IPS DF 6.9 (cell line): ENCODE results near the gene PITPNM1.
"Not testable (repeated sequence)": the region's sequence is repeated elsewhere in the genome, so short reads cannot be mapped to it uniquely, and the experiment has no call there.

ENCODE experiments used
- DNase-seq: peaks from one replicate; pipeline ENCODE4 v3.0.0-alpha.2; 2013; ENCODE audit warnings: low read depth, low spot score
- H3K27ac ChIP-seq: one replicate; pipeline ENCODE4 v1.5.1; 2013; ENCODE audit warnings: low read length, control low read depth
- H3K27me3 ChIP-seq: 2 replicates; pipeline ENCODE4 v1.6.1; 2013; ENCODE audit warnings: mild to moderate bottlenecking, low read length; ENCODE audit not compliant: control insufficient read depth, insufficient read depth
- H3K36me3 ChIP-seq: 2 replicates; pipeline ENCODE4 v1.6.1; 2013; ENCODE audit warnings: low read length; ENCODE audit not compliant: control insufficient read depth, insufficient read depth
- H3K4me1 ChIP-seq: 2 replicates; pipeline ENCODE4 v1.6.1; 2013; ENCODE audit warnings: low read length; ENCODE audit not compliant: control insufficient read depth, insufficient read depth
- H3K4me3 ChIP-seq: 2 replicates; pipeline ENCODE4 v1.5.1; 2013; ENCODE audit warnings: mild to moderate bottlenecking, low read length
- H3K9me3 ChIP-seq: 2 replicates; pipeline ENCODE4 v1.6.1; 2013; ENCODE audit warnings: low read length, inconsistent platforms; ENCODE audit not compliant: control insufficient read depth, insufficient read depth
- WGBS: extraction: QIAGEN DNeasy Blood & Tissue Kit; methylation state at CpG from one replicate; pipeline ENCODE4 v1.1.7; 2013; ENCODE audit warnings: mixed read lengths, missing lambda C conversion rate; ENCODE audit not compliant: insufficient read length, insufficient coverage; 5-methylcytosine and 5-hydroxymethylcytosine counted together

PITPNM1 gene

GRCh38 chr11:67504950-67505581 lies at the start of gene PITPNM1:
Gene PITPNM1, minus strand, starts transcription at chr11:67505363. Its CDS starts 1,183 bp downstream, at chr11:67504180.
- Histone ChIP-seq H3K9me3 (no peaks in the 10 kb centered on the region), H3K27ac (no peak within 1 kb of the TSS), H3K4me3 (peak within 1 kb of the TSS; percentile 81), H3K36me3 (no peaks in the 10 kb centered on the region; the same call in 1 of the 2 replicates), H3K4me1 (0 out of 2 replicates have a peak, but pooled peaks cover 2% of the 10 kb centered on the region), H3K27me3 (no peaks in the 10 kb centered on the region)
- no CpG with 5 or more reads among the region's 58 CpGs for WGBS
- DNase-seq, result no peak

DNA sequence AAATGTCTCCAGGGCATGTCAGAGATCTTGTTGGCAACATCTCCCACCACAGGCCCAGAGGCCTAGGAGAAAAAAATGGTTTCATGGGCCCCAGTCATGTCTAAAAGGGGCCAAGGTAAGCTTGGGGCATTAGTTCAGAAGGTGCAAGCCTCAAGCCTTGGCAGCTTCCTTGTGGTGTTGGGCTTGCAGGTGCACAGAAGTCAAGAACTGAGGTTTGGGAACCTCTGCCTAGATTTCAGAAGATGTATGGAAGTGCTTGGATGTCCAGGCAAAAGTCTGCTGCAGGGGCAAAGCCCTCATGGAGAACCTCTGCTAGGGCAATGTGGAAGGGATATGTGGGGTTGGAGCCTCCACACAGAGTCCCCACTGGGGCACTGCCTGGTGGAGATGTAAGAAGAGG lies 46.5 kb upstream of the PITPNM1 start:
- H3K27ac ChIP-seq, DNase-seq, H3K4me3 ChIP-seq: not testable (repeated sequence)

DNA sequence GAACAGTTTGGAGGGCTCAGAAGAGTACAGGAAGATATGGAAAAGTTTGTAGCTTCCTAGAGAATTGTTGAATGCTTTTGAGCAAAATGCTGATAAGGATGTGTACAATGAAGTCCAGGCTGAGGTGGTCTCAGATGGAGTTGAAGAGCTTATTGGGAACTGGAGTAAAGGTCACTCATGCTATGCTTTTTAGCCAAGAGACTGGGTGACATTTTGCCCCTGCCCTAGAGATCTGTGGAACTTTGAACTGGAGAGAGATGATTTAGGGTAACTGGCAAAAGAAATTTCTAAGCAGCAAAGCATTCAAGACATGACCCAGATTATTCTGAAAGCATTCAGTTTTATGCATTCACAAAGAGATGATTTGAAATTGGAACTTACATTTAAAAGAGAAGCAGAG lies 46.0 kb upstream of the PITPNM1 start:
- no peaks in the 10 kb centered on the region for H3K36me3 ChIP-seq
- H3K9me3 ChIP-seq, result no peaks in the 10 kb centered on the region
- H3K4me1 ChIP-seq, result no peaks in the 10 kb centered on the region
- no peak overlapping the region for H3K27ac ChIP-seq
- H3K27me3 ChIP-seq, result no peaks in the 10 kb centered on the region
- DNase-seq, result no peak
- no peak overlapping the region for H3K4me3 ChIP-seq

More for the DNA sequence above, 46.5 kb upstream of the PITPNM1 start:
- not testable (repeated sequence) for H3K36me3 ChIP-seq, H3K4me1 ChIP-seq, H3K27me3 ChIP-seq, H3K9me3 ChIP-seq

- Histone ChIP-seq H3K4me3 (no peak overlapping the region), H3K27ac (no peak overlapping the region), H3K36me3 (no peaks in the 10 kb centered on the region), H3K4me1 (no peaks in the 10 kb centered on the region), H3K27me3 (no peaks in the 10 kb centered on the region), H3K9me3 (no peaks in the 10 kb centered on the region)
- DNase-seq, result no peak
- WGBS, result no CpG with 5 or more reads among the region's 9 CpGs
Observed at GRCh38 chr11:67548555-67549110, 43.5 kb upstream of the PITPNM1 start.

DNA sequence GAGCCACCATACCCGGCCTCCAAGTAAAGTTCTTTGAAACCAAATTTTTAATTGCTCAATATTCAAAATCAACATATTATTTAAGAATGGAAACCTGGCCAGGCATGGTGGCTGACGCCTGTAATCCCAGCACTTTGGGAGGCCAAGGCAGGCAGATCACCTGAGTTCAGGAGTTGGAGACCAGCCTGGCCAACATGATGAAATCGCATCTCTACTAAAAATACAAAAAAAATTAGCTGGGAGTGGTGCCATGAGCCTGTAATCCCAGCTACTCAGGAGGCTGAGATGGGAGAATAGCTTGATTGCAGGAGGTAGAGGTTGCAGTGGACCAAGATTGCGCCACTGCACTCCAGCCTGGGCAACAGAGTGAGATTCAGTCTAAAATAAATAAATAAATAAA lies 42.9 kb upstream of the PITPNM1 start:
- H3K9me3 ChIP-seq, DNase-seq, H3K4me1 ChIP-seq, H3K4me3 ChIP-seq, H3K36me3 ChIP-seq, H3K27ac ChIP-seq, H3K27me3 ChIP-seq: not testable (repeated sequence)
- no CpG with 5 or more reads among the region's 4 CpGs for WGBS

DNA sequence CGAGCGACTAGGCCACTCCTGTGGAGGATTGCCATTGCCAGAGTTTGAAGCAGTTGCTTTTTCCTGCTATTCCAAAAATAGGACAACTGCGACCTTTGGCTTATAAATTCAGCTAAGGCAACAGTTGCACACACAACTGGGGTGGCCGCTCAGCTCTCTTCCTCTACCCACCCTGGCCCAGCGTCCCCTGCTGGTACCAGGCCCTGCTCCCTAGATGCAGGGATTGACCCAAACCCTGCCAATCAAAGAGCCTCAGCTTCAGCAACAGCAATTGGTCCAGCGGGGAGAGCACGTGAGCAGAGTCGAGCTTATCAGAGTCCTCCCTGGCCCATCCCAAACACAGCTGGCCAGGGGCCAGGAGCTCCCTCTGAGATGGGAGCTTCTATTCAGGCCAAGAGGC lies 40.1 kb upstream of the PITPNM1 start:
- WGBS, result no CpG with 5 or more reads among the region's 8 CpGs
- Histone ChIP-seq H3K9me3 (no peaks in the 10 kb centered on the region), H3K4me3 (no peak overlapping the region), H3K36me3 (no peaks in the 10 kb centered on the region), H3K27ac (no peak overlapping the region), H3K4me1 (no peaks in the 10 kb centered on the region), H3K27me3 (no peaks in the 10 kb centered on the region)
- no peak for DNase-seq

DNA sequence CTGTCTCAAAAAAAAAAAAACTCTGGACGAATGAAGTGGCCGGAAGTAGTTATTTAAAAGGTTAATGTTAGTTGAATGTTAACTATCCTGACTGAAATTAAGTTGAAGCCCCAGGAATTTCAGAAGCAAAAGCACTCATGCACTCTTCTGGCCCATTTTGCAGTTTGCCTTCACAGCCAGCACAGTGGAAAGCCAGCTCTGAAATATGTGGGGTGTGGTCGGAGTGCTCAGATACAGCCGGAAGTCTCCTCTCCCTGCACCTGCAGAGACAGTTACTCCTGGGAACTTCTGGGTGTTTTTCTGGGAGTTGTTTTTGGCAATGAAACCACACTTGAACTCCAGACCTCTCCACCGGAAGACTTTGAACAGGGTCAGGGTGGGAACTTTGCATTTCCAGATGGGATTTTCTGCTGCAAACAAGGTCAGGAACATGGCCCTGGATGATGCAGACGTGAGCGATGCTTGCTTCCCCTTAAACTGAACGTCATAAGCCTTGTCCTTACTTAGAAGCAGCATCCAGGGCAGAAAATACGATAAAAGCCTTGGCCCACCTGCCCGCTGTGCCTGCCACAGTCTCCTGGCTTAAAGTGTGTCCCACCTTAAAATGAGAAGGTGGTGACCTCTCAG lies 39.6 kb upstream of the PITPNM1 start:
- no peak for DNase-seq
- H3K4me3 ChIP-seq, result no peak overlapping the region

GRCh38 chr11:67543585-67543984 lies 38.4 kb upstream of the PITPNM1 start:
- no CpG with 5 or more reads among the region's 2 CpGs for WGBS
- H3K4me1 ChIP-seq, result no peaks in the 10 kb centered on the region
- H3K27ac ChIP-seq, result no peak overlapping the region
- H3K9me3 ChIP-seq, result no peaks in the 10 kb centered on the region
- DNase-seq, result no peak
- no peaks in the 10 kb centered on the region for H3K36me3 ChIP-seq
- no peaks in the 10 kb centered on the region for H3K27me3 ChIP-seq
- no peak overlapping the region for H3K4me3 ChIP-seq

More for the DNA sequence above, 39.6 kb upstream of the PITPNM1 start:
- H3K4me1 ChIP-seq, result no peaks in the 10 kb centered on the region
- no CpG with 5 or more reads among the region's 10 CpGs for WGBS
- H3K9me3 ChIP-seq, result no peaks in the 10 kb centered on the region
- no peaks in the 10 kb centered on the region for H3K36me3 ChIP-seq
- H3K27me3 ChIP-seq, result no peaks in the 10 kb centered on the region
- H3K27ac ChIP-seq, result no peak overlapping the region

DNA sequence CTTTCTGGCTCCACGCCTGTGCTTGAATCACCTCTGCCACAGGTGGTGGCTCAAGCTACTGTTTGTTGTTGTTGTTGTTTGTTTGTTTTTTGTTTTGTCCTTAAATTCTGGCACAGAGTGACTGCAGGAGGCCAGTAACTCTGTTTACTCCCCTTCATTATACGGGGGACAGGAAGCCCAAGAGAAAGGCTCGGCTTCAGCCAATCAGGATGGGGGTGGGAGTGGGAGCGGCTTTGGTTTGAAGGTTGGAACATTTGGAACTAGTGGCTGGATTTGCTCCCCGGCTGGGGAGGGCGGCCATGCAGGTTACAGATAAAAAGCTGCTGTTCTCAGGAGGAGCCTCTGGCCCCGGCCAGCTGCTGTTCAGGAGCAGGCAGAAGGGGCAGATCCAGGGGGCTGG lies 37.8 kb upstream of the PITPNM1 start:
- H3K9me3 ChIP-seq, result no peaks in the 10 kb centered on the region
- no peak overlapping the region for H3K4me3 ChIP-seq
- no peaks in the 10 kb centered on the region for H3K27me3 ChIP-seq
- no peaks in the 10 kb centered on the region for H3K36me3 ChIP-seq
- DNase-seq, result no peak
- no peaks in the 10 kb centered on the region for H3K4me1 ChIP-seq
- H3K27ac ChIP-seq, result no peak overlapping the region
- WGBS, result no CpG with 5 or more reads among the region's 7 CpGs

DNA sequence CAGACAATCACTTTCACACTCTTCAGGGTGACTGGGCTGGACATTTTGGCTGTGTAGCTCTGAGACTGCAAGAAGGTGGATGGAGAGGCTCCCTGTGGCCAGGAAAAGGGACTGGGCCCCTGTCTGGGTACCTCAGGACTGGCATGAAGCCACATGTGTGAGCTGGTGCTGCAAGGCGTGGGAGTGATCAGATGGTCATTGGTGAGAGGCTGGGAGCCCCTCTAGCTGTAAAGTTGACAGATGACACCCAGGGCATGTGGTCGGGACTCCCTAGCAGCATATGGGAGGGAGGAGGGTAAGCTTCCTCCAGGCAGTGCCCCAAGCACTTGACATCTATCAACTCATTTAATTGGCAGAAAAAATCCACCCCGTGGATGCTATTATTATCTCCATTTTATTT lies 37.0 kb upstream of the PITPNM1 start:
- H3K9me3 ChIP-seq, result no peaks in the 10 kb centered on the region
- no peak overlapping the region for H3K27ac ChIP-seq
- H3K4me1 ChIP-seq, result no peaks in the 10 kb centered on the region
- no peaks in the 10 kb centered on the region for H3K36me3 ChIP-seq
- no CpG with 5 or more reads among the region's 3 CpGs for WGBS
- no peak overlapping the region for H3K4me3 ChIP-seq
- DNase-seq, result no peak
- H3K27me3 ChIP-seq, result no peaks in the 10 kb centered on the region

DNA sequence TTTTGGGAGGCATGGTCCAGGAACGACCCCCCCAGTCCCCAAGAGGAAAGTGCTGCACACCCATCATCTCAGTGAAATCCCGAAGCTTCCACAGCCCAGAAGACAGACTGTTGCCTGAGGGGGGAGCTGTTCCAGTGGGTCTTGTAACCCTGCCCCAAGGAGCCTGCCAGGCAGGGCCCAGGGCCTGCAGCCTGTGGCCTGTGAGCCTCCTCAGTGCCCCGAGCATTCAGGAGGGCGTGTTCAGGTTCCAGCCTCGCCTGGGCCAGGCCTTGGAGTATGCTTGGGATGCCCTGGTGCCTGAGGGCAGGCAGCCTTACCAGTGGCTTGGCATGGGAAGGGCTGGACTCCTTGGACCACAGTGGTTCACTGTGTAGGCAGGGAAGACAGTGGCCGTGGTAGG lies 36.0 kb upstream of the PITPNM1 start:
- H3K4me3 ChIP-seq, result no peak overlapping the region; the same call in 1 of the 2 replicates
- no peaks in the 10 kb centered on the region for H3K27me3 ChIP-seq
- no CpG with 5 or more reads among the region's 6 CpGs for WGBS
- no peaks in the 10 kb centered on the region for H3K36me3 ChIP-seq
- no peak overlapping the region for H3K27ac ChIP-seq
- DNase-seq, result no peak
- no peaks in the 10 kb centered on the region for H3K4me1 ChIP-seq
- no peaks in the 10 kb centered on the region for H3K9me3 ChIP-seq
